ENCODE data around the gene CRYGC. TPM values are rescaled to one million over a fixed set of nuclear protein-coding genes. Genes with fewer than 3 reads are reported as not detected.
"Not testable (repeated sequence)": the region's sequence is repeated elsewhere in the genome, so short reads cannot be mapped to it uniquely, and the experiment has no call there.

Gene CRYGC
- total RNA-seq, 2 donors from 2014 or later: not detected

GRCh38 chr2:208122248-208122647 lies 7.4 kb downstream of the CRYGC start:
- TF ChIP-seq CTCF (conservative IDR thresholded peaks at IDR 0.05): no peak
- H3K27ac ChIP-seq (ENCODE audit: low read depth, low read length): no peak overlapping the region
- no peaks in the 10 kb centered on the region for H3K36me3 ChIP-seq (ENCODE audit: control insufficient read depth, insufficient read depth, low read length)
- no peak for DNase-seq
- peaks cover 10% of the 10 kb centered on the region for H3K9me3 ChIP-seq (ENCODE audit: control insufficient read depth, low read length)
- no peak overlapping the region for H3K4me3 Mint-ChIP-seq
- H3K4me1 Mint-ChIP-seq: peaks cover 7% of the 10 kb centered on the region
- no peaks in the 10 kb centered on the region for H3K27me3 Mint-ChIP-seq (ENCODE audit: insufficient read depth)
- H3K36me3 Mint-ChIP-seq (ENCODE audit: low read depth): no peaks in the 10 kb centered on the region
- WGBS, 2 experiments (ENCODE audit: insufficient coverage in 1 of 2, insufficient read length in 1 of 2): 67 to 94% methylated on average over 1 of the region's 1 CpG
- H3K27me3 ChIP-seq (ENCODE audit: control insufficient read depth, insufficient read depth, low read length, poor library complexity, severe bottlenecking): no peaks in the 10 kb centered on the region
- no peak overlapping the region for H3K27ac Mint-ChIP-seq
- H3K4me3 ChIP-seq (ENCODE audit: low read length): no peak overlapping the region
- no peaks in the 10 kb centered on the region for H3K4me1 ChIP-seq (ENCODE audit: control insufficient read depth, insufficient read depth, low read length)
- H3K9ac ChIP-seq (ENCODE audit: extremely low read depth, low read length, poor library complexity, severe bottlenecking): no peak overlapping the region
- peaks cover 7% of the 10 kb centered on the region for H3K9me3 Mint-ChIP-seq

- Mint-ChIP-seq H3K27ac (no peak overlapping the region), H3K4me1 (peaks cover 3% of the 10 kb centered on the region), H3K4me3 (no peak overlapping the region), H3K9me3 (peaks cover 12% of the 10 kb centered on the region), H3K27me3 (ENCODE audit: insufficient read depth) (no peaks in the 10 kb centered on the region), H3K36me3 (ENCODE audit: low read depth) (no peaks in the 10 kb centered on the region)
- 96% methylated on average over 3 of the region's 3 CpGs; no CpG with 5 or more reads in 1 of the 2 experiments for WGBS, 2 experiments (ENCODE audit: insufficient coverage in 1 of 2, insufficient read length in 1 of 2)
- H3K27me3 ChIP-seq (ENCODE audit: control insufficient read depth, insufficient read depth, low read length, poor library complexity, severe bottlenecking): no peaks in the 10 kb centered on the region
- peaks cover 11% of the 10 kb centered on the region for H3K9me3 ChIP-seq (ENCODE audit: control insufficient read depth, low read length)
- H3K4me1 ChIP-seq (ENCODE audit: control insufficient read depth, insufficient read depth, low read length): no peaks in the 10 kb centered on the region
- TF ChIP-seq CTCF (conservative IDR thresholded peaks at IDR 0.05): no peak
- no peak overlapping the region for H3K9ac ChIP-seq (ENCODE audit: extremely low read depth, low read length, poor library complexity, severe bottlenecking)
- no peak overlapping the region for H3K4me3 ChIP-seq (ENCODE audit: low read length)
- no peak for DNase-seq
- H3K27ac ChIP-seq (ENCODE audit: low read depth, low read length): peak overlapping the region; percentile 1
- no peaks in the 10 kb centered on the region for H3K36me3 ChIP-seq (ENCODE audit: control insufficient read depth, insufficient read depth, low read length)
Measured at GRCh38 chr2:208118918-208119317, 10.7 kb downstream of the CRYGC start.

- not testable (repeated sequence) for H3K4me1 ChIP-seq (ENCODE audit: control insufficient read depth, insufficient read depth, low read length); H3K27me3 Mint-ChIP-seq (ENCODE audit: insufficient read depth); H3K36me3 ChIP-seq (ENCODE audit: control insufficient read depth, insufficient read depth, low read length); H3K27ac Mint-ChIP-seq; H3K4me3 Mint-ChIP-seq; H3K27ac ChIP-seq (ENCODE audit: low read depth, low read length); H3K27me3 ChIP-seq (ENCODE audit: control insufficient read depth, insufficient read depth, low read length, poor library complexity, severe bottlenecking); H3K9ac ChIP-seq (ENCODE audit: extremely low read depth, low read length, poor library complexity, severe bottlenecking); DNase-seq; H3K4me3 ChIP-seq (ENCODE audit: low read length); H3K36me3 Mint-ChIP-seq (ENCODE audit: low read depth)
- H3K9me3 ChIP-seq (ENCODE audit: control insufficient read depth, low read length): peaks cover 11% of the 10 kb centered on the region
- peaks cover 12% of the 10 kb centered on the region for H3K9me3 Mint-ChIP-seq
- peaks cover 12% of the 10 kb centered on the region for H3K4me1 Mint-ChIP-seq
- WGBS, 2 experiments (ENCODE audit: insufficient coverage in 1 of 2, insufficient read length in 1 of 2): 96 to 100% methylated on average over 8 to 11 of the region's 11 CpGs
Measured at GRCh38 chr2:208117390-208117789, 12.2 kb downstream of the CRYGC start.

GRCh38 chr2:208112969-208113368 lies 16.7 kb downstream of the CRYGC start:
- Histone ChIP-seq H3K9ac (ENCODE audit: extremely low read depth, low read length, poor library complexity, severe bottlenecking) (no peak overlapping the region), H3K9me3 (ENCODE audit: control insufficient read depth, low read length) (peaks cover 8% of the 10 kb centered on the region), H3K27ac (ENCODE audit: low read depth, low read length) (no peak overlapping the region), H3K27me3 (ENCODE audit: control insufficient read depth, insufficient read depth, low read length, poor library complexity, severe bottlenecking) (no peaks in the 10 kb centered on the region), H3K4me3 (ENCODE audit: low read length) (peak overlapping the region; percentile 63), H3K36me3 (ENCODE audit: control insufficient read depth, insufficient read depth, low read length) (no peaks in the 10 kb centered on the region), H3K4me1 (ENCODE audit: control insufficient read depth, insufficient read depth, low read length) (peaks cover 9% of the 10 kb centered on the region)
- H3K27me3 Mint-ChIP-seq (ENCODE audit: insufficient read depth): no peaks in the 10 kb centered on the region
- TF ChIP-seq CTCF (conservative IDR thresholded peaks at IDR 0.05): peak; percentile 14
- 10 to 26% methylated on average over 5 to 7 of the region's 7 CpGs for WGBS, 2 experiments (ENCODE audit: insufficient coverage in 1 of 2, insufficient read length in 1 of 2)
- H3K4me1 Mint-ChIP-seq: peaks cover 17% of the 10 kb centered on the region
- peaks cover 5% of the 10 kb centered on the region for H3K36me3 Mint-ChIP-seq (ENCODE audit: low read depth)
- peak overlapping the region; percentile 35 for H3K4me3 Mint-ChIP-seq
- peak; percentile 92 for DNase-seq
- peak overlapping the region; percentile 35 for H3K27ac Mint-ChIP-seq
- H3K9me3 Mint-ChIP-seq: peaks cover 10% of the 10 kb centered on the region

- H3K36me3 ChIP-seq (ENCODE audit: control insufficient read depth, insufficient read depth, low read length); H3K36me3 Mint-ChIP-seq (ENCODE audit: low read depth); H3K4me3 ChIP-seq (ENCODE audit: low read length); H3K27ac Mint-ChIP-seq; H3K9ac ChIP-seq (ENCODE audit: extremely low read depth, low read length, poor library complexity, severe bottlenecking); H3K27me3 ChIP-seq (ENCODE audit: control insufficient read depth, insufficient read depth, low read length, poor library complexity, severe bottlenecking); H3K27ac ChIP-seq (ENCODE audit: low read depth, low read length); H3K4me1 ChIP-seq (ENCODE audit: control insufficient read depth, insufficient read depth, low read length); H3K9me3 ChIP-seq (ENCODE audit: control insufficient read depth, low read length); H3K27me3 Mint-ChIP-seq (ENCODE audit: insufficient read depth); H3K9me3 Mint-ChIP-seq: not testable (repeated sequence)
- peak; percentile 80 for DNase-seq
- WGBS, 2 experiments (ENCODE audit: insufficient coverage in 1 of 2, insufficient read length in 1 of 2): 20 to 25% methylated on average over 4 to 35 of the region's 36 CpGs
- peaks cover 17% of the 10 kb centered on the region for H3K4me1 Mint-ChIP-seq
- H3K4me3 Mint-ChIP-seq: peak overlapping the region; percentile 35
Measured at GRCh38 chr2:208112273-208112745, 17.3 kb downstream of the CRYGC start.
